ENCODE results near the gene STIP1. TPM values are rescaled to one million over a fixed set of nuclear protein-coding genes. Genes with fewer than 3 reads are reported as not detected.

STIP1 gene
- total and polyA plus RNA-seq, 2 donors (not counting 3 experiments of a cell fraction or from before 2014, with no cell fraction given), result 117 to 226 TPM

GRCh38 chr11:64239662-64240434 is 53.9 kb downstream of the STIP1 start:
- no peaks in the 10 kb centered on the region for H3K9me1 ChIP-seq (replicated peaks; ENCODE audit: control insufficient read depth, extremely low read depth, insufficient read depth, low read length)
- intact Hi-C loops (cut with micrococcal nuclease), result loop anchor here (2.0 to 5.0 kb wide), 2 partner anchors 117 to 239 kb away; partner anchors contain the start of gene RPS6KA4
- H3K27me3 ChIP-seq (ENCODE audit: control insufficient read depth in 2 of 2, insufficient read depth in 2 of 2, low read length in 2 of 2), result no peaks in the 10 kb centered on the region
- BruUV-seq (replicated peaks), result no TSS peak
- H4K20me1 ChIP-seq (replicated peaks; ENCODE audit: control insufficient read depth, extremely low read depth, insufficient read depth, low read length), result no peaks in the 10 kb centered on the region
- peak overlapping the region; percentile 88 for H3K27ac ChIP-seq (ENCODE audit: insufficient read depth, low read depth, low read length)
- DNase-seq (ENCODE audit: low read depth, low spot score) (no peak), FAIRE-seq (no peak)
- H3K4me3 ChIP-seq (replicated peaks in 1 of 3; ENCODE audit: insufficient read depth in 1 of 3, low read depth in 1 of 3, low read length in 3 of 3), result no peak overlapping the region
- POLR2A ChIA-PET, result no interaction called here
- H3K9me3 ChIP-seq (replicated peaks; ENCODE audit: control insufficient read depth, insufficient read depth, low read length), result no peaks in the 10 kb centered on the region
- dilution Hi-C loops (cut with MboI; ENCODE audit: extremely low pct_ligation_motif_present, low sequenced_read_pairs), result no loop called here
- TF ChIP-seq MYC (IDR thresholded peaks at IDR 0.05; ENCODE audit: low read depth, low read length) (no peak), GATA2 (IDR thresholded peaks at IDR 0.05; ENCODE audit: insufficient read depth, insufficient read length, low read depth, low read length) (no peak), POLR2A (IDR thresholded peaks at IDR 0.05; ENCODE audit: low read depth, low read length) (no peak), MAX (IDR thresholded peaks at IDR 0.05; ENCODE audit: insufficient read depth, insufficient read length) (no peak), FOS (IDR thresholded peaks at IDR 0.05; ENCODE audit: borderline replicate concordance, insufficient read depth, low read length) (no peak), EZH2 (IDR thresholded peaks at IDR 0.05; ENCODE audit: borderline replicate concordance, low read depth, low read length, severe bottlenecking) (no peak), POLR2AphosphoS5 (IDR thresholded peaks at IDR 0.05; ENCODE audit: insufficient read depth, low read depth, low read length) (no peak), JUN (IDR thresholded peaks at IDR 0.05; ENCODE audit: borderline replicate concordance, insufficient read depth, insufficient read length, low read depth) (no peak)
- TF ChIP-seq, protein P1, sequence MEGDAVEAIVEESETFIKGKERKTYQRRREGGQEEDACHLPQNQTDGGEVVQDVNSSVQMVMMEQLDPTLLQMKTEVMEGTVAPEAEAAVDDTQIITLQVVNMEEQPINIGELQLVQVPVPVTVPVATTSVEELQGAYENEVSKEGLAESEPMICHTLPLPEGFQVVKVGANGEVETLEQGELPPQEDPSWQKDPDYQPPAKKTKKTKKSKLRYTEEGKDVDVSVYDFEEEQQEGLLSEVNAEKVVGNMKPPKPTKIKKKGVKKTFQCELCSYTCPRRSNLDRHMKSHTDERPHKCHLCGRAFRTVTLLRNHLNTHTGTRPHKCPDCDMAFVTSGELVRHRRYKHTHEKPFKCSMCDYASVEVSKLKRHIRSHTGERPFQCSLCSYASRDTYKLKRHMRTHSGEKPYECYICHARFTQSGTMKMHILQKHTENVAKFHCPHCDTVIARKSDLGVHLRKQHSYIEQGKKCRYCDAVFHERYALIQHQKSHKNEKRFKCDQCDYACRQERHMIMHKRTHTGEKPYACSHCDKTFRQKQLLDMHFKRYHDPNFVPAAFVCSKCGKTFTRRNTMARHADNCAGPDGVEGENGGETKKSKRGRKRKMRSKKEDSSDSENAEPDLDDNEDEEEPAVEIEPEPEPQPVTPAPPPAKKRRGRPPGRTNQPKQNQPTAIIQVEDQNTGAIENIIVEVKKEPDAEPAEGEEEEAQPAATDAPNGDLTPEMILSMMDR (IDR thresholded peaks at IDR 0.05; ENCODE audit: extremely low read depth in 1 of 2, insufficient read depth in 1 of 2, low read depth in 1 of 2, low read length in 2 of 2), result no peak
- no peak overlapping the region for H2AFZ ChIP-seq (ENCODE audit: low read depth, low read length)
- peak overlapping the region; percentile 73 for H3K9ac ChIP-seq (replicated peaks; ENCODE audit: extremely low read depth, insufficient read depth, low read length)
- H3K4me2 ChIP-seq (ENCODE audit: insufficient read depth, low read length), result peak overlapping the region; percentile 51
- H3K4me1 ChIP-seq (ENCODE audit: control insufficient read depth, extremely low read depth, insufficient read depth, low read length), result peaks cover 17% of the 10 kb centered on the region
- H3K36me3 ChIP-seq (ENCODE audit: control insufficient read depth in 2 of 2, extremely low read depth in 1 of 2, insufficient read depth in 2 of 2, low read length in 2 of 2), result peaks cover 6 to 20% of the 10 kb centered on the region in 2 experiments
- CTCF ChIA-PET, result interaction anchor here (1.6 to 1.7 kb wide), 2 partner anchors 13 to 35 kb away, joined by 5 to 6 read pairs; partner anchors contain the start of genes NUDT22 and TRPT1
- H3K79me2 ChIP-seq (ENCODE audit: control insufficient read depth, insufficient read depth, low read length), result peaks cover 25% of the 10 kb centered on the region
